ENCODE results near the gene HEPN1.
A peak's percentile ranks its signal among the peaks of the same experiment; 100 is the strongest.

Gene HEPN1

DNA sequence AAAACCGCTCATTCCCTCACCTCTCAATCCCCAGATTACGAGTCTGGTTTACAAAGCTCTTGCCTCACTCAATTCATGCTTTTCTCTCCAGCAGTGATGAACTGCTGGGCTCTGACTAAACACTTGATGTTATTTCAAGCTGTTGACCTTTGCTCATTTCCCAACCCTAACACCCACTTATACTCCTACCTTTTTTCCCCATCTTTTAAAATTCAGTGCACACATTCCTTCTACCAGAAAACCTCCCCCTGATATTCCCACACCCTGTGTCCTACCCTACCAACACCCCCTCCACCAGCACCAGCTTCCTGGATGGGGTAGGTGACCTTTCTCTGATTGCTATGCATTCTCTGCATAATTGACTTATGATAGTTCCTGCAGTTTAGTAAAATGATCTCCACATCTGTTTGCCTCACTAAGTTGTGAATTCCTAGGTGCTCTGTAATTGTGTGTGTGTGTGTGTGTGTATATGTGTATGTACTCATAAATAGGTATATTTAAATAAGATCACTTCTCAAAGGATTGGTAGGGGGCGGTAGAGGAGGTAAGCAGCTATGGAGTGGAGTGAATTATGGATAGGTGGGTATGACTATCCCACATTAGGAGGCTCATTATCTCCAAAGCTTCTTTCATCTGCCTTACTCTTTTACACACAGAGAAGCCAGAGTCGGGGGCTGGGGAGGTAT lies 16.0 kb downstream of the HEPN1 start:
- CTCF ChIA-PET = interaction anchor here (0.7 to 1.4 kb wide), 8 partner anchors 8 to 635 kb away, joined by 3 to 4 read pairs (median 3); no protein-coding TSS in a partner anchor
- POLR2A ChIA-PET = no interaction called here
- H3K4me3 ChIP-seq (ENCODE audit: low read depth, low read length) = no peak overlapping the region
- H3K9me3 ChIP-seq (ENCODE audit: control insufficient read depth, insufficient read depth, low read depth, low read length) = no peaks in the 10 kb centered on the region
- no peaks in the 10 kb centered on the region for H3K4me1 ChIP-seq (ENCODE audit: control insufficient read depth, insufficient read depth, low read length)
- no peaks in the 10 kb centered on the region for H3K36me3 ChIP-seq (ENCODE audit: control insufficient read depth in 2 of 2, insufficient read depth in 1 of 2, low read length in 2 of 2)
- TF ChIP-seq PRDM1 (tag by site-specific recombination; IDR thresholded peaks at IDR 0.05) = no peak
- no peak for TF ChIP-seq BCL11B (tag by site-specific recombination; IDR thresholded peaks at IDR 0.05; ENCODE audit: low read depth)
- no peak for TF ChIP-seq ZNF174 (tag by site-specific recombination; IDR thresholded peaks at IDR 0.05)
- TF ChIP-seq ZFHX2 (tag by site-specific recombination; conservative IDR thresholded peaks at IDR 0.05) = peak; percentile 97
- TF ChIP-seq EGR2 (tag by site-specific recombination; IDR thresholded peaks at IDR 0.05; ENCODE audit: low read depth) = peak; percentile 96
- TF ChIP-seq ZSCAN30 (tag by site-specific recombination; IDR thresholded peaks at IDR 0.05) = no peak
- TF ChIP-seq SP3 (tag by site-specific recombination; IDR thresholded peaks at IDR 0.05) = no peak
- no peak for TF ChIP-seq ZNF302 (tag by site-specific recombination; IDR thresholded peaks at IDR 0.05; ENCODE audit: low read depth)
- TF ChIP-seq YY1 (tag by site-specific recombination; IDR thresholded peaks at IDR 0.05) = no peak
- H3K27ac ChIP-seq (ENCODE audit: extremely low read depth, low read depth, low read length) = no peak overlapping the region

DNA sequence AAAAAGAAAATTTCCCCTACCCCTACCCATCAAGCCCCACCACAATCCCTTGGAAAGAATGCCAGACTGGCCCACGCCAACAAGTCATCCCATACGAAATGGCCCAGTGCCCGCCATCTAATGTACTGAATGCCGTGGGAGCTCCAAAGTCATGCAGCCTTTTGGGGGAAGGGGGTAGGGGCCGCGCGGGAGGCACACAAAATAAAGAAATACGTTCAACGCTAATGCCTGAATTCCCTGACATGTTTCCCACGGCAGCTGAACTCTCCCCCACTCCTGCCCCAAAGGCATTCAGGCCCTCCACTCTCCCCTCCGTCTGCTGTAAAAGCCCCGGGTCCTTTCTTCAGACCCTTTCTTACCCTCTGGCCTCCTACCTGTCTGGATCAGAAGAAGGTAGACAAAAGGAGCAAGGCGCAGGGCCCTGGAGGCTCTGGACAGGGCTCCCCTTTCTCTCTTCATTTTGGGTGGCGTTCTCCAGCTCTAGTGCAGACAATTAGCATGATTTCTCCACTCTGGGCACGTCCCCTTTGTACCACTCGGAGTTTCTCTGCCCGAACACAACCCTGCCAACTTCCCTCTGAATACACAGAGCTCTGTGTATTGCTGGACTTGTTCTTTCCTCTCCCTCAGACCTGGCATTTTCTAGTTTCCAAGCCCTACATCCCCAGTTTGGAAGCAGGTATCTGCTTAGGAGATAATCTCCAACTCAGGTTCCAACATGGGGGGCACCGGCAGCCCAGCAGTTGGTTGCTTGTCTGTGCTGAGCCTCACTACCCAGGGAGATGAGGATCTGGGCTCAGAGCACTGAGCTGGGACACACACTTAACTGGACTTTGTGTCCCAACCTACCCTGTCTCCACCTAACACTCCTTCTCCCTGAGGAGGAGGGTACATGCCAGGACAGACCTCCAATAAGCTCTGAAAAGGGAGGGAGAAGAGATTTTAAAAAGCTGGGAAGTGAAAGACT lies 16.8 kb downstream of the HEPN1 start, which contains the start of gene HEPACAM:
TSS of gene HEPACAM (minus strand) at position 500 of the 967 bp plus-strand sequence. CDS start at position 459, 41 bp downstream.
- Histone ChIP-seq H3K9me3 (ENCODE audit: control insufficient read depth, insufficient read depth, low read depth, low read length) (no peaks in the 10 kb centered on the region), H3K4me1 (ENCODE audit: control insufficient read depth, insufficient read depth, low read length) (no peaks in the 10 kb centered on the region), H3K4me3 (ENCODE audit: low read depth, low read length) (no peak within 1 kb of the TSS), H3K27ac (ENCODE audit: extremely low read depth, low read depth, low read length) (no peak within 1 kb of the TSS), H3K36me3 (ENCODE audit: control insufficient read depth in 2 of 2, insufficient read depth in 1 of 2, low read length in 2 of 2) (no peaks in the 10 kb centered on the region)
- CTCF ChIA-PET = interaction anchor here (0.9 to 1.4 kb wide), 7 partner anchors 8 to 634 kb away, joined by 3 to 6 read pairs (median 4); no protein-coding TSS in a partner anchor
- TF ChIP-seq HIC1 (tag by site-specific recombination; IDR thresholded peaks at IDR 0.05) = no peak
- no peak for TF ChIP-seq INSM2 (tag by site-specific recombination; IDR thresholded peaks at IDR 0.05)
- TF ChIP-seq MZF1 (tag by site-specific recombination; IDR thresholded peaks at IDR 0.05; ENCODE audit: borderline replicate concordance) = no peak
- TF ChIP-seq, protein P1, sequence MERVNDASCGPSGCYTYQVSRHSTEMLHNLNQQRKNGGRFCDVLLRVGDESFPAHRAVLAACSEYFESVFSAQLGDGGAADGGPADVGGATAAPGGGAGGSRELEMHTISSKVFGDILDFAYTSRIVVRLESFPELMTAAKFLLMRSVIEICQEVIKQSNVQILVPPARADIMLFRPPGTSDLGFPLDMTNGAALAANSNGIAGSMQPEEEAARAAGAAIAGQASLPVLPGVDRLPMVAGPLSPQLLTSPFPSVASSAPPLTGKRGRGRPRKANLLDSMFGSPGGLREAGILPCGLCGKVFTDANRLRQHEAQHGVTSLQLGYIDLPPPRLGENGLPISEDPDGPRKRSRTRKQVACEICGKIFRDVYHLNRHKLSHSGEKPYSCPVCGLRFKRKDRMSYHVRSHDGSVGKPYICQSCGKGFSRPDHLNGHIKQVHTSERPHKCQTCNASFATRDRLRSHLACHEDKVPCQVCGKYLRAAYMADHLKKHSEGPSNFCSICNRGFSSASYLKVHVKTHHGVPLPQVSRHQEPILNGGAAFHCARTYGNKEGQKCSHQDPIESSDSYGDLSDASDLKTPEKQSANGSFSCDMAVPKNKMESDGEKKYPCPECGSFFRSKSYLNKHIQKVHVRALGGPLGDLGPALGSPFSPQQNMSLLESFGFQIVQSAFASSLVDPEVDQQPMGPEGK (tag by site-specific recombination; IDR thresholded peaks at IDR 0.05) = no peak
- TF ChIP-seq REPIN1 (tag by site-specific recombination; IDR thresholded peaks at IDR 0.05; ENCODE audit: low read depth) = no peak
- TF ChIP-seq ZNF837 (tag by site-specific recombination; IDR thresholded peaks at IDR 0.05) = no peak
- TF ChIP-seq ZNF121 (tag by site-specific recombination; IDR thresholded peaks at IDR 0.05) = no peak
- TF ChIP-seq ZNF26 (tag by site-specific recombination; IDR thresholded peaks at IDR 0.05) = no peak
- TF ChIP-seq ZNF211 (tag by site-specific recombination; IDR thresholded peaks at IDR 0.05; ENCODE audit: low read depth) = no peak
- POLR2A ChIA-PET = no interaction called here
